DMS153 (cell line): ENCODE results near the gene SMPD4.
"Not testable (repeated sequence)": the region's sequence is repeated elsewhere in the genome, so short reads cannot be mapped to it uniquely, and the experiment has no call there.

Source experiments
- DNase-seq: peaks from one replicate; lab custom pipeline; 2025; lab: John Stamatoyannopoulos, UW

The SMPD4 gene

GRCh38 chr2:130186391-130186790, 5.0 kb upstream of the SMPD4 start:
- no peak for DNase-seq

GRCh38 chr2:130185896-130186295, 4.5 kb upstream of the SMPD4 start:
- DNase-seq = no peak

- DNase-seq = no peak
Measured at GRCh38 chr2:130185436-130185835, 4.0 kb upstream of the SMPD4 start.

GRCh38 chr2:130183512-130184373, 2.3 kb upstream of the SMPD4 start:
- DNase-seq = no peak

GRCh38 chr2:130182826-130183511, 1.6 kb upstream of the SMPD4 start:
- not testable (repeated sequence) for DNase-seq

GRCh38 chr2:130181880-130182682, 679 bp upstream of the SMPD4 start, which contains the start of gene MZT2B:
TSS of gene MZT2B (plus strand) at chr2:130182262. CDS start at chr2:130182283, 21 bp downstream.
- DNase-seq = peak; percentile 48

GRCh38 chr2:130180404-130181324, 738 bp downstream of the SMPD4 start:
- DNase-seq = not testable (repeated sequence)

- not testable (repeated sequence) for DNase-seq
Measured at GRCh38 chr2:130174866-130175265, 6.5 kb downstream of the SMPD4 start.

GRCh38 chr2:130169896-130170295, 11.5 kb downstream of the SMPD4 start:
- no peak for DNase-seq

- DNase-seq = not testable (repeated sequence)
Measured at GRCh38 chr2:130169163-130169562, 12.2 kb downstream of the SMPD4 start.

GRCh38 chr2:130166611-130167010, 14.8 kb downstream of the SMPD4 start:
- DNase-seq = not testable (repeated sequence)

- no peak for DNase-seq
Measured at GRCh38 chr2:130165293-130166016, 15.9 kb downstream of the SMPD4 start.

GRCh38 chr2:130162968-130163367, 18.4 kb downstream of the SMPD4 start:
- no peak for DNase-seq

GRCh38 chr2:130162486-130162885, 18.9 kb downstream of the SMPD4 start:
- not testable (repeated sequence) for DNase-seq

GRCh38 chr2:130160838-130161705, 20.3 kb downstream of the SMPD4 start:
- not testable (repeated sequence) for DNase-seq

GRCh38 chr2:130160131-130160530, 21.3 kb downstream of the SMPD4 start:
- DNase-seq = no peak

- not testable (repeated sequence) for DNase-seq
Measured at GRCh38 chr2:130159376-130159775, 22.0 kb downstream of the SMPD4 start.

GRCh38 chr2:130158631-130159030, 22.8 kb downstream of the SMPD4 start:
- no peak for DNase-seq

GRCh38 chr2:130157825-130158514, 23.4 kb downstream of the SMPD4 start:
- not testable (repeated sequence) for DNase-seq
